ENCODE measurements around the gene NUCB1. TPM values are rescaled to one million over a fixed set of nuclear protein-coding genes. Genes with fewer than 3 reads are reported as not detected.

Gene NUCB1
- total and polyA plus RNA-seq, 9 of the 15 experiments (the other 6 are each of a cell fraction or from before 2014, with no cell fraction given) = 3.1 to 153 (median 71.7) TPM

DNA sequence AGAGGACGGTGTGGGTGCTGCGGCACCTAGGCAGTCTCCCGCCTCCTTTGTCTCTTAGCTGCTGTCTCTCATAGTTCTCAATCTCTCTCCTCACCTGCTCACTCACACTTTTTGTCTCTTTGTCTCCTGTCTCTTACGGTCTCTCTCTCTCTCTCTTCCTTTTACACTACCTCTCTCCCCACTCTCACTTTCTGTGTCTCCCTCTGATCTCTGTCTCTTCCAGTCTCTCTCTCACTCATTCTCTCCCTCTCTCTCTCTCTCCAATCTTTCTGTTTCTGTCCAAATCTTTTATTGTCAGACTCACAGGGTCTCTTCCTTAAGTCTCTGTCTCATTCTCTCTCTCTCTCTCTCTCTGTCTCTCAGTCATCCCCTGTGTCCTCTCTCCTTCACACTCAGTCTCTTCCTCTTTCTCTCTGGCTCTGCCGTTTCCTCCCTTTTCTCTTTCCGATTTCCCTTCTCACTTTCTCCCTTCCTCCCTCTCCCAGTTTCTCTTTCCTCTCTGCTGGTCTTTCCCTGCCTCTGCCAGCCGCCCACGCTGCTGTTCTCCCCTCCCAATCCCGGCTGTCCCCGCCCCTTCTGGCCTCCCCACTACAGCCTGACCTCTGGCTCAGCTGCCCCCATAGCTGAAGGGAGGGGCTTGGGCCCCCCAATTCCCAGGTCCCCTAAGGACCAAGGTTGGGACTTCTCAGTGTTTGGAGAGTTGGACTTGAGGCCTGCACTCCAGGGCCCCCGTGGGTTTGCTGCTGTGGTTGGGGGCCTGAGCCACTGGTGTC is 31.8 kb upstream of the NUCB1 start, which contains the start of gene PLEKHA4 (continued):
- TF ChIP-seq MTA3 (IDR thresholded peaks at IDR 0.05; ENCODE audit: borderline replicate concordance) = 0 out of 2 replicates have a peak, but pooled peaks have one; percentile 4
- TF ChIP-seq ZEB2 (IDR thresholded peaks at IDR 0.05) = peak; percentile 71; the same call in 1 of the 2 replicates
- TF ChIP-seq PHB2 (IDR thresholded peaks at IDR 0.05; ENCODE audit: low read depth) = peak; percentile 75
- peak; percentile 80; the same call in 1 of the 2 replicates for TF ChIP-seq NBN (IDR thresholded peaks at IDR 0.05; ENCODE audit: low read depth)
- TF ChIP-seq DPF2 (IDR thresholded peaks at IDR 0.05) = peak; percentile 80
- TF ChIP-seq PHF8 (IDR thresholded peaks at IDR 0.05; ENCODE audit: borderline replicate concordance, low read length) = peak; percentile 23; the same call in 1 of the 2 replicates
- TF ChIP-seq ARNT (IDR thresholded peaks at IDR 0.05) = peak; percentile 30 to 61; a peak in 1 of 4 replicates
- TF ChIP-seq NR2C2 (CRISPR knock-in tag; IDR thresholded peaks at IDR 0.05) = no peak
- TF ChIP-seq NR2C2 (tag; IDR thresholded peaks at IDR 0.05) = peak; percentile 36; the same call in 1 of the 2 replicates
- TF ChIP-seq HNRNPUL1 (IDR thresholded peaks at IDR 0.05; ENCODE audit: low read length) = no peak
- TF ChIP-seq ZNF165 (CRISPR knock-in tag; IDR thresholded peaks at IDR 0.05; ENCODE audit: borderline replicate concordance) = no peak
- TF ChIP-seq BRD9 (IDR thresholded peaks at IDR 0.05; ENCODE audit: low read depth, partially characterized antibody) = peak; percentile 90
- no peak for TF ChIP-seq CHCHD3 (CRISPR knock-in tag; IDR thresholded peaks at IDR 0.05)
- TF ChIP-seq, protein P1, sequence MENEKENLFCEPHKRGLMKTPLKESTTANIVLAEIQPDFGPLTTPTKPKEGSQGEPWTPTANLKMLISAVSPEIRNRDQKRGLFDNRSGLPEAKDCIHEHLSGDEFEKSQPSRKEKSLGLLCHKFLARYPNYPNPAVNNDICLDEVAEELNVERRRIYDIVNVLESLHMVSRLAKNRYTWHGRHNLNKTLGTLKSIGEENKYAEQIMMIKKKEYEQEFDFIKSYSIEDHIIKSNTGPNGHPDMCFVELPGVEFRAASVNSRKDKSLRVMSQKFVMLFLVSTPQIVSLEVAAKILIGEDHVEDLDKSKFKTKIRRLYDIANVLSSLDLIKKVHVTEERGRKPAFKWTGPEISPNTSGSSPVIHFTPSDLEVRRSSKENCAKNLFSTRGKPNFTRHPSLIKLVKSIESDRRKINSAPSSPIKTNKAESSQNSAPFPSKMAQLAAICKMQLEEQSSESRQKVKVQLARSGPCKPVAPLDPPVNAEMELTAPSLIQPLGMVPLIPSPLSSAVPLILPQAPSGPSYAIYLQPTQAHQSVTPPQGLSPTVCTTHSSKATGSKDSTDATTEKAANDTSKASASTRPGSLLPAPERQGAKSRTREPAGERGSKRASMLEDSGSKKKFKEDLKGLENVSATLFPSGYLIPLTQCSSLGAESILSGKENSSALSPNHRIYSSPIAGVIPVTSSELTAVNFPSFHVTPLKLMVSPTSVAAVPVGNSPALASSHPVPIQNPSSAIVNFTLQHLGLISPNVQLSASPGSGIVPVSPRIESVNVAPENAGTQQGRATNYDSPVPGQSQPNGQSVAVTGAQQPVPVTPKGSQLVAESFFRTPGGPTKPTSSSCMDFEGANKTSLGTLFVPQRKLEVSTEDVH (IDR thresholded peaks at IDR 0.05; ENCODE audit: low read depth, partially characterized antibody) = peak; percentile 47
- TF ChIP-seq ELF4 (CRISPR knock-in tag; IDR thresholded peaks at IDR 0.05) = peak; percentile 88
- TF ChIP-seq, protein P2, sequence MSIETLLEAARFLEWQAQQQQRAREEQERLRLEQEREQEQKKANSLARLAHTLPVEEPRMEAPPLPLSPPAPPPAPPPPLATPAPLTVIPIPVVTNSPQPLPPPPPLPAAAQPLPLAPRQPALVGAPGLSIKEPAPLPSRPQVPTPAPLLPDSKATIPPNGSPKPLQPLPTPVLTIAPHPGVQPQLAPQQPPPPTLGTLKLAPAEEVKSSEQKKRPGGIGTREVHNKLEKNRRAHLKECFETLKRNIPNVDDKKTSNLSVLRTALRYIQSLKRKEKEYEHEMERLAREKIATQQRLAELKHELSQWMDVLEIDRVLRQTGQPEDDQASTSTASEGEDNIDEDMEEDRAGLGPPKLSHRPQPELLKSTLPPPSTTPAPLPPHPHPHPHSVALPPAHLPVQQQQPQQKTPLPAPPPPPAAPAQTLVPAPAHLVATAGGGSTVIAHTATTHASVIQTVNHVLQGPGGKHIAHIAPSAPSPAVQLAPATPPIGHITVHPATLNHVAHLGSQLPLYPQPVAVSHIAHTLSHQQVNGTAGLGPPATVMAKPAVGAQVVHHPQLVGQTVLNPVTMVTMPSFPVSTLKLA (conservative IDR thresholded peaks at IDR 0.05) = 0 out of 4 replicates have a peak, but pooled peaks of 1 of the 2 experiments have one; percentile 14
- TF ChIP-seq ZBTB49 (CRISPR knock-in tag; IDR thresholded peaks at IDR 0.05; ENCODE audit: borderline replicate concordance) = no peak
- no peak for TF ChIP-seq DMBX1 (CRISPR knock-in tag; IDR thresholded peaks at IDR 0.05; ENCODE audit: borderline replicate concordance)
- TF ChIP-seq ZNF263 (CRISPR knock-in tag; IDR thresholded peaks at IDR 0.05; ENCODE audit: borderline replicate concordance) = peak; percentile 76
- TF ChIP-seq, protein P3, sequence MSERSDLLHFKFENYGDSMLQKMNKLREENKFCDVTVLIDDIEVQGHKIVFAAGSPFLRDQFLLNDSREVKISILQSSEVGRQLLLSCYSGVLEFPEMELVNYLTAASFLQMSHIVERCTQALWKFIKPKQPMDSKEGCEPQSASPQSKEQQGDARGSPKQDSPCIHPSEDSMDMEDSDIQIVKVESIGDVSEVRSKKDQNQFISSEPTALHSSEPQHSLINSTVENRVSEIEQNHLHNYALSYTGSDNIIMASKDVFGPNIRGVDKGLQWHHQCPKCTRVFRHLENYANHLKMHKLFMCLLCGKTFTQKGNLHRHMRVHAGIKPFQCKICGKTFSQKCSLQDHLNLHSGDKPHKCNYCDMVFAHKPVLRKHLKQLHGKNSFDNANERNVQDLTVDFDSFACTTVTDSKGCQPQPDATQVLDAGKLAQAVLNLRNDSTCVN (CRISPR knock-in tag; IDR thresholded peaks at IDR 0.05) = peak; percentile 83; the same call in 1 of the 2 replicates
- peak; percentile 42; the same call in 1 of the 2 replicates for TF ChIP-seq ZC3H8 (IDR thresholded peaks at IDR 0.05)
